Vagina (tissue), 2 donors: ENCODE measurements around the gene HNRNPM. TPM values are rescaled to one million over a fixed set of nuclear protein-coding genes. Genes with fewer than 3 reads are reported as not detected.

Source experiments
- DNase-seq, 2 donors: peaks; one replicate each; pipeline ENCODE4 v3.0.0-alpha.2; 2017; ENCODE audit errors: extremely low spot score in 2 of 2
- H3K27ac ChIP-seq: fragments of 200-600 bp; sonication (generic); one replicate; pipeline ENCODE4 v1.5.1; 2019
- H3K27me3 ChIP-seq: fragments of 200-600 bp; sonication (generic); one replicate; pipeline ENCODE4 v1.5.1; 2019
- H3K36me3 ChIP-seq, 2 donors: fragments of 200-600 bp; sonication (generic); one replicate each; pipeline ENCODE4 v1.5.1; 2017 to 2019
- H3K4me1 ChIP-seq: fragments of 200-600 bp; sonication (generic); one replicate; pipeline ENCODE4 v1.5.1; 2019
- H3K4me3 ChIP-seq, 2 donors: fragments of 200-600 bp; sonication (generic); 1 replicate in 1 of 2; 2 replicates in 1 of 2; pipeline ENCODE4 v1.5.1; 2016 to 2019
- H3K9me3 ChIP-seq: fragments of 200-600 bp; sonication (generic); one replicate; pipeline ENCODE4 v1.5.1; 2019
- POLR2A ChIP-seq, 2 donors: fragments of 450-650 bp; IDR thresholded peaks; one replicate each; pipeline ENCODE4 v1.6.1; 2017; ENCODE audit warnings: antibody characterized with exemption in 2 of 2, mild to moderate bottlenecking in 2 of 2, moderate library complexity in 2 of 2
- POLR2AphosphoS5 ChIP-seq, 2 donors: sonication (generic); formaldehyde crosslinking; IDR thresholded peaks; one replicate each; pipeline ENCODE4 v1.9.0; 2017; ENCODE audit warnings: antibody characterized with exemption in 2 of 2, mild to moderate bottlenecking in 2 of 2, low read depth in 1 of 2; ENCODE audit not compliant: insufficient read depth in 1 of 2
- intact Hi-C: fragments of 100-400 bp; cut with DNase I; formaldehyde crosslinking; loops from one replicate; pipeline ENCODE4 v1.15.1; 2023
- total RNA-seq: library from RNA; depleted of rRNA; stranded (reverse); fragments of >200 nt; gene quantifications from one replicate; pipeline ENCODE4 v1.2.3, GENCODE V29; 2016
- TF ChIP-seq, protein P1 (sequence below), 3 experiments: fragments of 450-650 bp in 2 of 3; fragments of 200-600 bp in 1 of 3; sonication (generic) in 1 of 3; IDR thresholded peaks; one replicate each; pipeline ENCODE4 v1.5.1; 2017 to 2019; ENCODE audit warnings: antibody characterized with exemption in 3 of 3, mild to moderate bottlenecking in 2 of 3, moderate library complexity in 2 of 3

Gene HNRNPM
- total RNA-seq, 1 donor from 2014 or later = 140 TPM

DNA sequence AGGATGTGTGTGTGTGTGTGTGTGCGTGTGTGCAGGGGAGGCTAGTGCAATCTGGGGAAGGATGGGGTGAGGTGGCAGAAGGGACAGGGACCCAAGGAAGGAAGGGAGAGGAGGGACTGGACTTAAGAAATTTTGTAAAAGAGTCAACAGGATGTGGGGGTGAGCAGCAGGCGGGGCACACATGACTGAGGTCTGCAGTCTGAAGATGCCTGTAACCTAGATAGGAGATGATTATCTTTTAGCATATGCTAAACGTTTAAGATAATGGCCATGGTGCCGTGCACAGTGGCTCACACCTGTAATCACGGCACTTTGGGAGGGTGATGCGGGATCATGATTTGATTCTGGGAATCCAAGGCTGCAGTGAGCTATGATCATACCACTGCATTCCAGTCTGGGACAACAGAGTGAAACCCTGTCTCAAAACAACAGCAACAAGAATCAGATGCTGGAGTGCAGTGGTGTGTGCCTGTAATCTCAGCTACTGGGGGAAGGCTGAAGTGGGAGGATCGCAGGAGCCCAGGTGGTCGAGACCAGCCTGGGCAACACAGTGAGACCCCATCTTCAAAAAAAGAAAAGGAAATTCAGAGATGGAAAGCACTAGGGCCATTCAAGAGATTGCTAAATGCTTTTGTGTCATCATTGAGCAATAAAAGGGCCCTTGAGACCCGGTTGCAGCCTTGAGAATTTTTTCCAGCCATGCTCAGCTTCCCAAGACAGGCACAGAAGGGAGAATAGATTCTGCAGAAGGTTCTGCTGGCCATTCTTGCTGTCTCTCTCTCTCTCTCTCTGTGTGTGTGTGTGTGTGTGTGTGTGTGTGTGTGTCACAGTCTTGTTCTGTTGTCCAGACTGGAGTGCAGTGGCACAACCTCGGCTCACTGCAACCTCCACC lies 73.0 kb downstream of the HNRNPM start:
- no peak overlapping the region for H3K4me3 ChIP-seq
- no peak overlapping the region for H3K27ac ChIP-seq
- intact Hi-C loops = loop anchor here (10.0 kb wide), 1 partner anchor 513 kb away; the partner anchor contains the start of gene ELAVL1

DNA sequence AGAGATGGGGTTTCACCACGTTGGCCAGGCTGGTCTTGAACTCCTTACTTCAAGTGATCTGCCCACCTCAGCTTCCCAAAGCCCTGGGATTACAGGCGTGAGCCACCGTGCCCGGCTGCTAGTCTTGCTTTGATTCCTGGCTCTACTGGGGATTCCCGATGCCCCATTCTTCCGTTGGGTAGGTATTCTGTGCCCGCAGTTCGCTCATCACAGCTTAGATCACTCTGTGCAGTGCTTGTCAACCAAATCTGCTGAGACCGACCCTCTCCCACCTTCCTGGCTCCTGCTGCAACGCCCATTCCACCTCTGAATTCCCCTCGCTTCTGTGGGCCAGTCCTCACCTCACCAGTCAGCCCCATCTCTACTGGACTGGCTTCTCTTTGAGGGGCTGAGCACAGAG lies 73.8 kb downstream of the HNRNPM start:
- TF ChIP-seq POLR2AphosphoS5 (IDR thresholded peaks at IDR 0.05; ENCODE audit: insufficient read depth in 1 of 2, low read depth in 1 of 2) (no peak), POLR2A (IDR thresholded peaks at IDR 0.05) (no peak)
- TF ChIP-seq, protein P1, sequence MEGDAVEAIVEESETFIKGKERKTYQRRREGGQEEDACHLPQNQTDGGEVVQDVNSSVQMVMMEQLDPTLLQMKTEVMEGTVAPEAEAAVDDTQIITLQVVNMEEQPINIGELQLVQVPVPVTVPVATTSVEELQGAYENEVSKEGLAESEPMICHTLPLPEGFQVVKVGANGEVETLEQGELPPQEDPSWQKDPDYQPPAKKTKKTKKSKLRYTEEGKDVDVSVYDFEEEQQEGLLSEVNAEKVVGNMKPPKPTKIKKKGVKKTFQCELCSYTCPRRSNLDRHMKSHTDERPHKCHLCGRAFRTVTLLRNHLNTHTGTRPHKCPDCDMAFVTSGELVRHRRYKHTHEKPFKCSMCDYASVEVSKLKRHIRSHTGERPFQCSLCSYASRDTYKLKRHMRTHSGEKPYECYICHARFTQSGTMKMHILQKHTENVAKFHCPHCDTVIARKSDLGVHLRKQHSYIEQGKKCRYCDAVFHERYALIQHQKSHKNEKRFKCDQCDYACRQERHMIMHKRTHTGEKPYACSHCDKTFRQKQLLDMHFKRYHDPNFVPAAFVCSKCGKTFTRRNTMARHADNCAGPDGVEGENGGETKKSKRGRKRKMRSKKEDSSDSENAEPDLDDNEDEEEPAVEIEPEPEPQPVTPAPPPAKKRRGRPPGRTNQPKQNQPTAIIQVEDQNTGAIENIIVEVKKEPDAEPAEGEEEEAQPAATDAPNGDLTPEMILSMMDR (IDR thresholded peaks at IDR 0.05) = no peak
- Histone ChIP-seq H3K9me3 (no peaks in the 10 kb centered on the region), H3K36me3 (no peaks in the 10 kb centered on the region), H3K27me3 (no peaks in the 10 kb centered on the region), H3K4me1 (peaks cover 16% of the 10 kb centered on the region), H3K4me3 (no peak overlapping the region), H3K27ac (no peak overlapping the region)
- DNase-seq = no peak
- intact Hi-C loops = loop anchor here (10.0 kb wide), 1 partner anchor 514 kb away; the partner anchor contains the start of gene ELAVL1

More for the DNA sequence above, 73.0 kb downstream of the HNRNPM start:
- Histone ChIP-seq H3K27me3 (no peaks in the 10 kb centered on the region), H3K9me3 (no peaks in the 10 kb centered on the region), H3K4me1 (peaks cover 23% of the 10 kb centered on the region), H3K36me3 (no peaks in the 10 kb centered on the region)
- no peak for DNase-seq
- TF ChIP-seq POLR2AphosphoS5 (IDR thresholded peaks at IDR 0.05; ENCODE audit: insufficient read depth in 1 of 2, low read depth in 1 of 2) (no peak), POLR2A (IDR thresholded peaks at IDR 0.05) (no peak)
- TF ChIP-seq, protein P1 (IDR thresholded peaks at IDR 0.05) = no peak

DNA sequence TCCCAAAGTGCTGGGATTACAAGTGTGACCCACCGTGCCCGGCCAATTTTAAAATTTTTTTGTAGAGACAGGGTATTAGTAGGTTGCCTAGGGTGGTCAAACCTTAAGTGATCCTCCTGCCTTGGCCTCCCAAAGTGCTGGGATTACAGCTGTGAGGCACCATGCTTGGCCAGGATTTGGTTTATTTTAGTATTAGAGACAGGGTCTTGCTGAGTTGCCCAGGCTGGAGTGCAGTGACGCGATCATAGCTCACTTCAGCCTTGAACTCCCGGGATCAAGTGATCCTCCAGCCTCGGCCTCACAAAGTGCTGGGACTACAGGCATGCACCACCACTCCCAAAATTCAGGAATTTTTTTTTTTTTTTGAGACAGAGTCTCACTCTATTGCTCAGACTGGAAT lies 74.6 kb downstream of the HNRNPM start:
- DNase-seq = no peak
- no peaks in the 10 kb centered on the region for H3K27me3 ChIP-seq

DNA sequence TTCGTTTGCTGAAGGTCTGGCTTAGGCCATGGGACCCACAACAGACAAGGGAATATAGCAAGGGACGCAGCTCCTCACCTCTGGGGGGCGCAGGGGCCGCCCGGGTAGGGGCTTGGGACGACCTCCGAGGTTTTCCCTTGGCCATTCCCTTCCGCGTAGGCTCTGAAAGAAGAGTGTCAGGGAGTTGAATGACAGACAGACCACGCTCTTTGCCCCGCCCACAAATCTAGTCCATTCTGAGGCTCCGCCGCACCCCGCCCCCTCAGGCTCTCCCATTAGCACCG lies 80.6 kb downstream of the HNRNPM start:
- Histone ChIP-seq H3K4me3 (peak overlapping the region; percentile 58 to 86), H3K9me3 (no peaks in the 10 kb centered on the region), H3K27me3 (no peaks in the 10 kb centered on the region), H3K4me1 (peaks cover 12% of the 10 kb centered on the region), H3K27ac (peak overlapping the region; percentile 90), H3K36me3 (no peaks in the 10 kb centered on the region)
- no peak for TF ChIP-seq POLR2A (IDR thresholded peaks at IDR 0.05)
- TF ChIP-seq, protein P1 (IDR thresholded peaks at IDR 0.05) = no peak
- intact Hi-C loops = no loop called here
- DNase-seq = no peak

More for the DNA sequence above, 74.6 kb downstream of the HNRNPM start:
- Histone ChIP-seq H3K27ac (no peak overlapping the region), H3K36me3 (no peaks in the 10 kb centered on the region), H3K4me1 (peaks cover 13% of the 10 kb centered on the region), H3K4me3 (no peak overlapping the region), H3K9me3 (no peaks in the 10 kb centered on the region)
- no peak for TF ChIP-seq POLR2AphosphoS5 (IDR thresholded peaks at IDR 0.05; ENCODE audit: insufficient read depth in 1 of 2, low read depth in 1 of 2)
- TF ChIP-seq, protein P1 (IDR thresholded peaks at IDR 0.05) = no peak
- no peak for TF ChIP-seq POLR2A (IDR thresholded peaks at IDR 0.05)
- intact Hi-C loops = loop anchor here (10.0 kb wide), 1 partner anchor 515 kb away; the partner anchor contains the start of gene ELAVL1
